ENCODE data around the gene CHCHD6. TPM values are rescaled to one million over a fixed set of nuclear protein-coding genes. Genes with fewer than 3 reads are reported as not detected.

The CHCHD6 gene
- total RNA-seq, 1 donor from 2014 or later = 12.6 TPM

- no peak for DNase-seq (ENCODE audit: low read depth)
Measured at GRCh38 chr3:126922466-126922865, 218.4 kb downstream of the CHCHD6 start.

- no peak for DNase-seq (ENCODE audit: low read depth)
Measured at GRCh38 chr3:126923423-126923822, 219.4 kb downstream of the CHCHD6 start.

DNA sequence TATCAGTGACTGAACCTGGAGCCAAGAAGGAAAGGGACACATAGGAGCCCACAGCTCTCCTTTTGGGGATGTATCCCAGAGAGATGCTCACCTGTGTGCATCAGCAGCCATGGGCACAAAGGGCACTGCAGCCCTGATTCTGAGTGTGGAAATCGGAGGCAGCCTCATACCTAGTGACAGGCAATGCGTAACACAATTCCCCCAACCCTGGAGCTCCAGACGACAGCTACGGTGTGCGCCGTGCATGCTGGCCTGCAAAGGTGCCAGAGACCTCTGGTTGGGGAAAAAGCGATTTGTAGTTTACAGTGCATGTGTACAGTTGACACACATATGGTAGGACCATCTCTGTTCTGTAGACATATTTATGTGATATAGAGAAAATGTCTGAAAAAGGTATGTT, 219.9 kb downstream of the CHCHD6 start:
- no peak for DNase-seq (ENCODE audit: low read depth)

DNA sequence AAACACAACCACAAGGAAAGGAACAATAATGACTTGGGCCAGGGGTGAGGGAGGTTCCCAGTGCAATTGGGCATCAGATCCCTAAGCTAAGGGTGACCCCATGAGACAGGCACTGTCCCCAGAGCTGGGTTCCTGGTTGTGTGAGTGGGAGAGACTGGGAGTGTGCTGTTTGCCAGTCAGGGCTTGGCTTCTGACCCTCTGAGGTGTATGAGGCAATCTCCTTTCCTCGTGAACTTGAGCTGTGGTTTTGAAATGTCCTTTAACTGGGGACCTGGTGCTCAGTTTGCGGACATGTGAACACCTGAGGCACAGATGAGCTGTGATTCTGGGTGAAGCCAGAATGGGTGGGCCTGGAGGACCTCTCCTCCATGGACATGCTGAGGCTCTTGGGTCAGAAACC, 220.4 kb downstream of the CHCHD6 start:
- peak; percentile 45 for DNase-seq (ENCODE audit: low read depth)

- no peak for DNase-seq (ENCODE audit: low read depth)
Measured at GRCh38 chr3:126925411-126926171, 221.6 kb downstream of the CHCHD6 start.

DNA sequence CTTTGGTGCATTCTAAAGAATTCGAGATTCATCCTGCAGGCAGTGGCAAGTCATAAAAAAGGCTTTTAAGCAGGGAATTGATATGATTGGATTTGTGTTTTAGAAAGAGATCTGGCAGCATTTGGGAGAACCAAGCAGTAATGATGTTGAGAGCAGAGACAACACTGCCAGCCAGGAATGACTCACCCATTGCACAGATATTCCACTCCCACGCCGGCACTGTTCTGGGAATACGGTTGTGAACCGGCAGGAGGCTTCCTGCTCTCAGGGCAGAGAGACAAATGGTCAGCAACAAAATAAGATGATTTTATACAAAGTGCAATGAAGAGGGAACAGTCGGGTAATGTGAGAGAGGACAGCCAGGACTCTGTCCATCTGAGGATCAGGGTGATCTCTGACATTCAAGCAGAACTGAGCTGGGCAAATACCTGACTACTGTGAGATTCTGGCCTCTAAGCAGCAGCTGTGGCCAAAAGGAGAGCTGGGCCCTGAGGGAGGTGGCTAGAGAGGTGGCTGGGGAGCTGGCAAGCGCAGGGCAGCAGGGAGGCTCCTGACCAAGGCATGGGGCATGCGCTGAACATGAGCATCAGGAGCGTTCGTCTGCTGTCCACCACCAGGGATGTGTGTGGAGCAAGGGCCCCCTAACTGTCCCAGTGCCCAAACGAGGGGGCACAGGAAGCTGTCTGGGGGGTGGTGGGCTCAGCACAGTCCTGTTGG, 222.8 kb downstream of the CHCHD6 start:
- peak; percentile 71 for DNase-seq (ENCODE audit: low read depth)

GRCh38 chr3:126927401-126927750, 223.3 kb downstream of the CHCHD6 start:
- no peak for DNase-seq (ENCODE audit: low read depth)

DNA sequence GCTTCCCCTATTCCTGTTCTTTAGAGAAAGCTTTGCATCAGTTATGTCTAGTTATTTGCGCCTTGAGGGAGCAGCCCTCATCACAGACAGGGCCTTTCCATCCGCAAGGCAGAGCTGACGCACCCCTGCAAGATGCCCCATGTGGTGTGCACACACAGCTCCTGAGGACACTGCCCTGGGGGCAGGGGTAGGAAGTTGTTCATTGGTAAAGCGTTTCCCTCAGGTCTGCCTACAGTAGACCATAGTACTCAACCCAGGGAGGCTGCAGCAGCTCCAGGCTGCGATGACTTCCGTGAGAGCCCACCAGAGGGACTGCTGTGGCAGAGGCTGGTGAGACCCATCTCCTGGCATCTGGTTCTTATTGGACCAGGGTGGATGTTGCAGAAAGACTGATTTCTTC, 223.8 kb downstream of the CHCHD6 start:
- no peak for DNase-seq (ENCODE audit: low read depth)

DNA sequence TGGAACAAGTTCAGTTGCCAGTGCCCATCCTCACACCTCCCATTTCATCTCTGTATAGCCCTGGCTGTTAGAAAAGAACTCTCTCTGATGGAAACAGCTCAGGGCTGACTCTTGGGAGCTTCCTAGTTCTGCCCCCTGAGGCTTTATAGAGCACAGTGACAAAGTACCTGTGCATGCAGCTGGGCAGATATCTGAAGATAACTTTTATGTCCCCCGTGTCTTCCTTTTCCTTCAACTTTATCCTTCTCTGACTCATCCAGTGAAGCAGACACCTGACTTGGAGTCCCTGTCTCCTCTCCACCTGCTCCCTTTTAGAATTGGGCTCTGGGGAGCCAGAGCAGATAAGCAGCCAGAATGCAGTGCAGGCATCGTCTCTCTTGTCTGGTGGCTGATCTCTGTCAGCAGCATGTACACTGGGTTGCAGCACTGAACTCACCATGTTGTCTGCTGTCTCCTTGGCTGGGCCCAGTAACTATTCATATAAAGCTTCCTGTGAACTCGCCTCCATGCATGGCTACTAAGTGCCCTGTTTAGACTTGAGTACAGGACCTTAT, 225.0 kb downstream of the CHCHD6 start:
- no peak for DNase-seq (ENCODE audit: low read depth)

DNA sequence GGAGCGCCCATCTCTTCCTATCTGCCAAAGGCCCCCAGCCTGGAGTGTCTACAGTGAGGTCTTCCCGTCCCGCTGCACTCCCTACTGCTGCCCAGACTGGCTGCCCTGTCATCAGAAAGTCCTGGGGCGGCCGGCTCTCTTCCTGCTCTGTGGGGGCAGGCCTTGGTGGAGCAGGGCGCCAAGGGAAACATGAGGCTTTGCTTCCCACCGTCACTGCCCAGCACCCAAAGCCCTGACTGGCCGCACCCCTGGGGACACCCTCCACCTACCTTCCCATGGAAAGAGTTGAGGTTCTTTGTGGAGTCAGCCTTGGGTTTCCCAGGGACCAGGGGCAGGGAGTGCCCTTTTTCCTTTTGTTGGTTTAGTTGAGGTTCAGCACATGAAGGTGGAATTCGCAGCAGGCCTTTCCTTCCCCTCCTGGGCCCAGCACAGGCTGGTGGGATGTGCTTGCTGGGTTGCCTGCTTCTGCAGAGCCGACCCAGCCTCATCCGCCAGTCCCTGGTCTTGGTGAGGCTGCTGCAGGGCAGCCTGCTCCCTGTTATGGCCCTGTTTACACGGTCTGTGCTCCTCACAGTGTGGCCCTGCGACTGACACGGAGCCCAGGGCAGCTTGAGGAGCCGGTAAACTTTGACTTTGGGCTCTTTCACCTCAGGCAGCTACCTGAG, 227.0 kb downstream of the CHCHD6 start:
- DNase-seq (ENCODE audit: low read depth) = no peak

DNA sequence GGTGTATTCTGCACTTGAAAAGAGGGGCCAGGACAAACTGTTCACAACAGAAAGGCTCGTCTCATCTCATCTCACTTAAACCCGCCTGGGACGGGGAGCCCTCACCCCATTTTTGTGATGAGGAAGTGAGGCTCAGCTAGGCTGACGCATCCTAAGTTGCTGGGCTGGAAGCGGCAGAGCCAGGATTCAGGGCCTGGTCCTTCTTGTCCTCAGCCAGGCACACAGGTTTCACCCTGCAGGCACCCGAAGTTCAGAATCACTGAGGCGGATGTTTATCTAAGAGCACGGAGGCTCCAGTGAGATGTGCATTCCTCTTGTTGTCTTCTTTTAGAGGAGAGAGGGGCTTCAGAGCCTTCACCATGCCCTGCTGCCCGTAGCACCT, 227.8 kb downstream of the CHCHD6 start:
- DNase-seq (ENCODE audit: low read depth) = no peak

- peak; percentile 51 for DNase-seq (ENCODE audit: low read depth)
Measured at GRCh38 chr3:126932188-126932931, 228.3 kb downstream of the CHCHD6 start.

DNA sequence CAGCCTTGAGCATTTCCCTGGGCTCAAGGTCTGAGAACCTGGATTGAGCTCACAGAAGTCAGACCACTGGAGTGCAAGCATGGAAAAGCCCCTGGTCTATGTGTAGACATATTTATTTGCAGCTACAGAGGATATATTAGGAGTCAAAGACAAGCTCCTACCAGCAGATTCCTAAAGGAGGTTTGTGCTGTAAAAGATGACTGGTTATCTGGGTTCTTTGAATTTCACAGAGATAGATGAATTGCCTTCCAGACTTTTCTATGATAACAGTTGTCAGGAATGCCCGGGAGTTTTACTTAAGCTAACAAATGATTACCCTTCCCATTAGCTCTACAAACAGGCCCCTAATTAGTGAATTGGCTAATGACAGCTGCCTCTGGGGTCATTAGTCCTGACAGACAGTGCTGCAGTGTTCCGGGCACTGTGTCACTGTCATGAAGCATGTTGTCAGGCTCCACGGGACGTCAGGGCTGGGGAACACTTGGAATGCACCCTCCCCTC, 230.0 kb downstream of the CHCHD6 start:
- DNase-seq (ENCODE audit: low read depth) = peak; percentile 52

- DNase-seq (ENCODE audit: low read depth) = no peak
Measured at GRCh38 chr3:126934991-126935390, 231.0 kb downstream of the CHCHD6 start.

DNA sequence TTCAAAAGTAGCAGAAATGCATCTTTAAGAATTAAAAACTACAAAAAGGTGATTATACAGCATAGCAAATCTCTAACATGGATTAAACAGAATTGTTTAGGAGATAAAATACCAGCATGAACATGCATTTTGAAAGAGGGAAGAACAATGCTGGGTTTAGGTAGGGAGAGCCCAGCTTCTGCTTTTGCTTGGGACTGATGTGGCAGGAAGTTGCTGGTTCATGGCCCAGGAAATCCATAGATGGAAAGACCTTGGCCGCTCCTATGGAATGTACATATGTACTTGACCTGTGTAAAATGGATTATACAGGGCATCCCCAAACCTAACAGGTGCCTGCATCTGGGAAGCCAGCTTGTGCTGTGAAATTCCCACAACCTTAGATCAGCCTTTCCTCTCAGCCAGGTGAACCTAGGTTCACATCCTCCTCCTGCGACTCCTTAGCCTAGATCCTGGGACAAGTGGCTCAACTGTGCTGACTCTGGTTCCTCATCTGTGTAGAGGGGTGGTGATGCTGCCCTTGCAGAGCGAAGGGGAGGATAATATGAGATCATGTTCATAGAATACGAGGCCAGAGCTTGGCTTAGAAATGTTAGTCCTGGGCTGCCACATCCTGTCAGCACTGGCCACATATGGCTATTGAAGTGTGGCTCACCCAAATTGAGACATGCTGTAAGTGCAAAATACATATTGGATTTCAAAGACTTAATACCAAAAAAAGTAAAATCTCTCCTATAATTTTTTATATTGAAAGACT, 231.9 kb downstream of the CHCHD6 start:
- DNase-seq (ENCODE audit: low read depth) = no peak

- DNase-seq (ENCODE audit: low read depth) = peak; percentile 59
Measured at GRCh38 chr3:126936853-126937425, 232.9 kb downstream of the CHCHD6 start.

DNA sequence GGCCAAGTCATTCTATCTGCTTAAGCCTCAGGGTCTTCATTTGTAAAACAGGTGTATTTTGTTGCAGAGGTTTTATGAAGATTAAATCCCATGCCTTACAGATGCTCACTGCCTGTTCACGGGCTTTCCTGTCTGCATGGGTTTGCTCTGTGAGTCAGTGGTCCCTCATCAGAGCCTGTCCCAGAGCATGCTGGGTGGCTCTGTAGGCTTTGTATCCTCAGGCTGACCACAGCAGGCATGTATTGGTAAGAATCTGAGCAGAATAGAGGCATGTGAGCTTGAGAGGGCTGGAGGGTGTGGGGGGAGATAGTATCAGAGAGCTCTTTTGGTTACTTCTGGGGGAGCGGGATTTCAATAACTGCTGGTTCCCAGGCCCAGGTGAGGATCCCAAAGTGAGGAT, 233.5 kb downstream of the CHCHD6 start:
- DNase-seq (ENCODE audit: low read depth) = no peak

GRCh38 chr3:126937973-126938372, 233.9 kb downstream of the CHCHD6 start:
- DNase-seq (ENCODE audit: low read depth) = peak; percentile 42

DNA sequence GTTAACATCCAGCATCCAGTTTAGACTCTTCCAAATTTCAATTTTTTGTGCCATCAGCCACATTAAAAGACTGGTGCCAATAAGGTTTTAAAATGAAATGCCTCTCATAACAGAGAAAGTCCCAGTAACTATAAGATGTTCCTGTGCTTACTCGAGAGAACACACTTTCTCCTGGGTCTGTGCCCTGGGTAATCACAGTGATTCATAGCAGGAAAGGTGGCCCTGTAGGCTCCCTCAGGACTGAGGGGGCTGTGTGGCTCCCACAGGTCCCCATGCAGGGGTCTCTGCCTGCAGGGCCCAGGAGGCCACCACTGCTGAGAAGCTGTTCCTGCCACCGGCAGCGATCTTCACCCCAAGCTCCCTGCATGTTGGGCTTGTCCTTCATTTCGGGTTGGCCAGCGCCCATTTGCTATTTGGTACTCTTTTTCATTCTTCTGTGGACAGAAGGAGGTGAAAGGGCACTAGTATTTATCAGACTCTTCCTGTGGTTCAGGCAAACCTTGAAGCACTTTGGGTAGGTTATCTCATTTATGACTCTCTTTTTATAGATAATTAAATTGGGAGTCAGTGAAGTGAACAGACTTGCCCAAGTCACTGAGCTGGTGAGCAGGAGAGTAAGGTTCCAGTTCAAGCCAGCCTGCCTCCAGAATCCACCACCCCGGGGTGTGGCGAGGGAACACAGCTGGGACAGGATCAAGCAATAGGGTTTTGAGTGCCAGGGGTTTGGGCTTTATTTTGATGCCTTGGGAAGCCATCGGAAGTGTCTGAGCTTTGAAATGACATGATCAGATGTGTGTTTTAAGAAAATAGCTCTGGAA, 234.7 kb downstream of the CHCHD6 start:
- peak; percentile 28 for DNase-seq (ENCODE audit: low read depth)

DNA sequence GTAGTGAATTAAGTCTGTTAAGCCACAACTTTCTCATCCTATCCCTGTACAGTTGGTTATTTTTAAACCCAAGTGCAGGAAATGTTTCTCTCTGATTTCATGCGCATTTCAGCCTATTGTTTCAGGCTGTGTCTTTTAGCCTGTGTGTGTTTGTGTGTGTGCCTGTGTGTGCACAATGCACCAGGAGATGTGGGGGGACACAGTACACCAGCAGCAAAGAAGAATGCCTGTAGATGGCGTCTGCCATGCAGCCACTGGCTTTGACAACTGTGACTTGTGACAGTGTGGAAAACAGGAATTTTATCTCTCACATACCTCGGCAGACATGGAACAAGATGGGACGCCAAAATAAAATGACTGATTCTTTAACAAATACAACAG, 235.3 kb downstream of the CHCHD6 start:
- DNase-seq (ENCODE audit: low read depth) = no peak
